Medulla oblongata (tissue), 1 donor: ENCODE results near the gene MECR.

Experiments
- DNase-seq: peaks from one replicate; pipeline ENCODE4 v3.0.0-alpha.2; 2015; ENCODE audit errors: extremely low spot score

Gene MECR

GRCh38 chr1:29255134-29255666, 24.5 kb upstream of the MECR start:
- DNase-seq = no peak

GRCh38 chr1:29254346-29254745, 23.6 kb upstream of the MECR start:
- DNase-seq = no peak

- no peak for DNase-seq
These were observed 22.4 kb upstream of the MECR start for GRCh38 chr1:29253180-29253579.

- no peak for DNase-seq
These were observed 20.7 kb upstream of the MECR start for GRCh38 chr1:29251164-29252124.

GRCh38 chr1:29249951-29250581, 19.3 kb upstream of the MECR start:
- DNase-seq = no peak

- no peak for DNase-seq
These were observed 18.5 kb upstream of the MECR start for GRCh38 chr1:29249170-29249691.

GRCh38 chr1:29248409-29248808, 17.7 kb upstream of the MECR start:
- DNase-seq = no peak

- DNase-seq = no peak
These were observed 17.0 kb upstream of the MECR start for GRCh38 chr1:29247571-29248273.

- DNase-seq = no peak
These were observed 16.3 kb upstream of the MECR start for GRCh38 chr1:29247044-29247443.

- DNase-seq = peak; percentile 55
These were observed 15.1 kb upstream of the MECR start for GRCh38 chr1:29245876-29246275.

- DNase-seq = no peak
These were observed 14.5 kb upstream of the MECR start for GRCh38 chr1:29245261-29245660.

GRCh38 chr1:29243871-29244200, 13.1 kb upstream of the MECR start:
- DNase-seq = no peak

GRCh38 chr1:29243023-29243870, 12.5 kb upstream of the MECR start:
- no peak for DNase-seq

- no peak for DNase-seq
These were observed 10.3 kb upstream of the MECR start for GRCh38 chr1:29240986-29241385.

- DNase-seq = no peak
These were observed 9.7 kb upstream of the MECR start for GRCh38 chr1:29240400-29240837.

- DNase-seq = no peak
These were observed 8.4 kb upstream of the MECR start for GRCh38 chr1:29239142-29239541.

- no peak for DNase-seq
These were observed 7.9 kb upstream of the MECR start for GRCh38 chr1:29238620-29239002.

- no peak for DNase-seq
These were observed 7.3 kb upstream of the MECR start for GRCh38 chr1:29237852-29238619.

- DNase-seq = no peak
These were observed 6.5 kb upstream of the MECR start for GRCh38 chr1:29237129-29237821.

GRCh38 chr1:29236712-29237128, 6.0 kb upstream of the MECR start:
- no peak for DNase-seq
